ENCODE data around the gene ATP5MC3.

- TF ChIP-seq, protein P1, sequence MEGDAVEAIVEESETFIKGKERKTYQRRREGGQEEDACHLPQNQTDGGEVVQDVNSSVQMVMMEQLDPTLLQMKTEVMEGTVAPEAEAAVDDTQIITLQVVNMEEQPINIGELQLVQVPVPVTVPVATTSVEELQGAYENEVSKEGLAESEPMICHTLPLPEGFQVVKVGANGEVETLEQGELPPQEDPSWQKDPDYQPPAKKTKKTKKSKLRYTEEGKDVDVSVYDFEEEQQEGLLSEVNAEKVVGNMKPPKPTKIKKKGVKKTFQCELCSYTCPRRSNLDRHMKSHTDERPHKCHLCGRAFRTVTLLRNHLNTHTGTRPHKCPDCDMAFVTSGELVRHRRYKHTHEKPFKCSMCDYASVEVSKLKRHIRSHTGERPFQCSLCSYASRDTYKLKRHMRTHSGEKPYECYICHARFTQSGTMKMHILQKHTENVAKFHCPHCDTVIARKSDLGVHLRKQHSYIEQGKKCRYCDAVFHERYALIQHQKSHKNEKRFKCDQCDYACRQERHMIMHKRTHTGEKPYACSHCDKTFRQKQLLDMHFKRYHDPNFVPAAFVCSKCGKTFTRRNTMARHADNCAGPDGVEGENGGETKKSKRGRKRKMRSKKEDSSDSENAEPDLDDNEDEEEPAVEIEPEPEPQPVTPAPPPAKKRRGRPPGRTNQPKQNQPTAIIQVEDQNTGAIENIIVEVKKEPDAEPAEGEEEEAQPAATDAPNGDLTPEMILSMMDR (IDR thresholded peaks at IDR 0.05), result no peak
- no peak for TF ChIP-seq POLR2A (IDR thresholded peaks at IDR 0.05)
These were observed 45.9 kb upstream of the ATP5MC3 start for GRCh38 chr2:175227393-175227792.

Data from heart left ventricle (tissue), 13 donors.